ENCODE measurements around the gene RNASE8. TPM values are rescaled to one million over a fixed set of nuclear protein-coding genes. Genes with fewer than 3 reads are reported as not detected.
"Not testable (repeated sequence)": the region's sequence is repeated elsewhere in the genome, so short reads cannot be mapped to it uniquely, and the experiment has no call there.

Gene RNASE8
- total RNA-seq, 1 experiment from 2014 or later, result not detected

- H3K27me3 ChIP-seq, result no peaks in the 10 kb centered on the region
- H3K4me3 ChIP-seq, result peak overlapping the region; percentile 22
- DNase-seq, result peak; percentile 94 to 96
- H3K4me1 ChIP-seq, result peaks cover 23% of the 10 kb centered on the region
- no peaks in the 10 kb centered on the region for H3K9me3 ChIP-seq (replicated peaks)
- peak overlapping the region; percentile 67 for H3K27ac ChIP-seq
- H3K36me3 ChIP-seq, result no peaks in the 10 kb centered on the region
Measured at GRCh38 chr14:21038441-21039422, 18.9 kb upstream of the RNASE8 start.

DNA sequence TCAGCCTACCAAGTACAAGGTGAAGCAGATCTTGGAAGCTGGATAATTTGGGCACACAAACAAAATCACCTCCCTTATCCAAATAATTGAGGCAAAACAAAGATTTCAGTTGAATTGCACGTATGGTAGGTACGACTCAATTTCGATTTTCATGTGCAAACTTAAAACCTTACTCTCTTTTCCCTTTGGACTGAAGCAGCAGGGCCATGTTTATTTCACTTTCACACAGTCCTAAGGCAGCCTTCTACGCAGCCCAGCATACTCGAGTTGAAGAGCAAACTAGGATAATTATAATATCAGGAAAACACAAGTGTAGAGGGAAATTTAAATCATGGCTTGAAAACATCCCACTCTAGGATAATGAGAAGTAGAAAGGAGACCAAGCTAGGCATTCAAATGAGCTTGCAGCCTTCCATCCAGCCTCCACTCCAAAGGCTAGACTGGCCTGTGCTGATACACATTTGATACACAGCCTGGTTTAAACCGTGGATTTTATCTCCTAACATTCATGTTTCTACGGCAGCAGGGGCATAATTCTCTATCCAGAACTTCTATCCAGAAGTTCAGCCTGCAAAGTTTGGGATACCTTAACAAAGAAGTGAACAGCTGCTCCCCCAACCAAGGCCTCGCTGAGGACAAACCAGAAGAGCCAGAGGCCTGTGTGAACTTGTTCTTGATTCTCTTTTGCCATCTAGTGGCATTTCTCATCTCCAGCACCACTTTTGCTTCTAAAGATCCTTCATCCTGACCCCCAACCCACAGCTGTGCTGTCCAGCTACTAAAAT, 17.8 kb upstream of the RNASE8 start:
- H3K4me1 ChIP-seq, result peaks cover 31% of the 10 kb centered on the region
- peak; percentile 80 to 91 for DNase-seq
- H3K27ac ChIP-seq, result peak overlapping the region; percentile 67
- no peaks in the 10 kb centered on the region for H3K9me3 ChIP-seq (replicated peaks)
- H3K27me3 ChIP-seq, result no peaks in the 10 kb centered on the region
- peak overlapping the region; percentile 22 for H3K4me3 ChIP-seq
- H3K36me3 ChIP-seq, result no peaks in the 10 kb centered on the region

DNA sequence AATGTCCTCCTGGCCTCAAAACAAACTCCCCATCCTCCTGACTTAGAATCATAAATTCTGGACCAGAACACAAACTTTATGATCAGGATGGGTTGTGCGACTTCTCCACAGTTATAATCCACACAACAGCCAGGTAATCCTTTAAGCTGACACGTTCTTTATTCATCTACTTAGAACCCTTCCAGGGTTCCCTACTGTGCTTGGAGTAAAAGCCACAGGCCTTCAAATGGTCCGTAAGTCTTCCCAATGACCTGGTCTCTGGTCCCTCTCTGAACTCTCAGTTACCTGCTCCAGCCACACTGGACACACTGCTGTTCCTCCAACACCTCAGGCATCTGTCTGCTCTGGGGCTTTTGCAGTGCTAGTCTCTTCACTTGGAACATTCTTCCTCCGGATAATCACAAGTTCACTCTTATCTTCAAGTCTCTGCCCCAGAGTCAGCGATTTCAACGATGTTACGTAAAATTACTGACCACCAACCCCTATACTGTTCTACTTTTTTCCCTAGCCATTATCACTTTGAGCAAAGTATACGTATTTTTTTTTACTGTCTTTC, 17.2 kb upstream of the RNASE8 start:
- Histone ChIP-seq H3K4me1 (peaks cover 31% of the 10 kb centered on the region), H3K27ac (no peak overlapping the region), H3K36me3 (no peaks in the 10 kb centered on the region), H3K4me3 (no peak overlapping the region), H3K27me3 (no peaks in the 10 kb centered on the region), H3K9me3 (replicated peaks) (no peaks in the 10 kb centered on the region)
- DNase-seq, result no peak

GRCh38 chr14:21040941-21041340, 16.7 kb upstream of the RNASE8 start:
- not testable (repeated sequence) for H3K27ac ChIP-seq; H3K36me3 ChIP-seq; H3K4me3 ChIP-seq; DNase-seq; H3K27me3 ChIP-seq; H3K9me3 ChIP-seq (replicated peaks)
- H3K4me1 ChIP-seq, result peaks cover 31% of the 10 kb centered on the region

- DNase-seq, result no peak
- Histone ChIP-seq H3K4me3 (no peak within 1 kb of the TSS), H3K27ac (no peak within 1 kb of the TSS), H3K4me1 (peaks cover 31% of the 10 kb centered on the region), H3K9me3 (replicated peaks) (no peaks in the 10 kb centered on the region), H3K27me3 (no peaks in the 10 kb centered on the region), H3K36me3 (no peaks in the 10 kb centered on the region)
Measured at GRCh38 chr14:21041676-21042433, 15.8 kb upstream of the RNASE8 start, which contains the start of gene RNASE7. Gene RNASE7, plus strand, starts transcription at chr14:21042362. Its CDS starts 631 bp downstream, at chr14:21042993.

- DNase-seq, result no peak
- Histone ChIP-seq H3K4me3 (no peak overlapping the region), H3K27me3 (no peaks in the 10 kb centered on the region), H3K27ac (no peak overlapping the region), H3K9me3 (replicated peaks) (no peaks in the 10 kb centered on the region), H3K4me1 (peaks cover 31% of the 10 kb centered on the region), H3K36me3 (no peaks in the 10 kb centered on the region)
Measured at GRCh38 chr14:21042918-21043317, 14.7 kb upstream of the RNASE8 start.

DNA sequence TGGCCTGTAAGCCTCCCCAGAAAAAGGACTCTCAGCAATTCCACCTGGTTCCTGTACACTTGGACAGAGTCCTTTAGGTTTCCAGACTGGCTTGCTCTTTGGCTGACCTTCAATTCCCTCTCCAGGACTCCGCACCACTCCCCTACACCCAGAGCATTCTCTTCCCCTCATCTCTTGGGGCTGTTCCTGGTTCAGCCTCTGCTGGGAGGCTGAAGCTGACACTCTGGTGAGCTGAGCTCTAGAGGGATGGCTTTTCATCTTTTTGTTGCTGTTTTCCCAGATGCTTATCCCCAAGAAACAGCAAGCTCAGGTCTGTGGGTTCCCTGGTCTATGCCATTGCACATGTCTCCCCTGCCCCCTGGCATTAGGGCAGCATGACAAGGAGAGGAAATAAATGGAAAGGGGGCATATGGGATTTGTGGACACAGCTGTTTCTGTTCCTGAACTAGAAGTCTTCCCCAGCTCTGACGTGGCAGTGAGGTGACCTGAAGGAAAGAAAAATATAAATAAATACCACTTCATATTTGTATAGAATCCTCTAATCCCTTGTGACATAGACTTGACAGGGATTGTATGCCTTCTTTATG, 14.1 kb upstream of the RNASE8 start:
- peaks cover 25% of the 10 kb centered on the region for H3K4me1 ChIP-seq
- no peak for DNase-seq

DNA sequence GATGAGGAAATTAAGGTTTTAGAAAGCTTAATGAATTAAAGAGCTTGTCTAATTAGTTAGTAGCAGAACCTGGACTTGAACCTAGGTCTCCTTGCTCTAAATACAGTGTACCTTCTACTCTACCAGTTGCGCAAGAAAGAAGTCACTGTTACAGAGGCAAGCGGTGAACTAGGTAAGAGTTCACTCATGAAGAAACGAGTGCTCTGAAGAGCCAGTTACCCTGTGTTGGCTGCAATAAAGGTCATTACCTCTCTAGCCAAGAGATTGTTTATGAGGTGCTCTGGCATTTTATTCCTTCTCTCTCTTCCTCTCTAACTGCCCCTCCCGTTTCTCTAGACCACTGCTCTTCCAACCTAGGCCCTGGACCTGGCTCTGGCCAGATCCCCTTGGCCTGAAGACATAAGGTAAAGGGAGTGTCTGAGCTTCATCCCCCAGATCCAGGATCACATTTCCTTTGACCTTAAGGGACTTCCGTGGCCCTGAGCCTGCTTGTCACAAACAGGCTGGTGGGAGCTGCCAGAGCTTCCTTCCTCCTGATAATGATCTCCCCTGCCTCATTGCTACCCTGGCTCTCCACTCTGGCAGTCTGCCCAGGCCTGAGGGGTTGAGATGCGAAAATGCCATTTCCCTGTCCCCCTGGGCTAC, 13.5 kb upstream of the RNASE8 start:
- no peak overlapping the region for H3K4me3 ChIP-seq
- no peaks in the 10 kb centered on the region for H3K9me3 ChIP-seq (replicated peaks)
- no peak overlapping the region for H3K27ac ChIP-seq
- H3K4me1 ChIP-seq, result peaks cover 21% of the 10 kb centered on the region
- DNase-seq, result peak; percentile 46 to 54
- no peaks in the 10 kb centered on the region for H3K36me3 ChIP-seq
- no peaks in the 10 kb centered on the region for H3K27me3 ChIP-seq

More for the DNA sequence above, 14.1 kb upstream of the RNASE8 start:
- H3K9me3 ChIP-seq (replicated peaks), result no peaks in the 10 kb centered on the region
- H3K27me3 ChIP-seq, result no peaks in the 10 kb centered on the region
- H3K36me3 ChIP-seq, result no peaks in the 10 kb centered on the region
- H3K4me3 ChIP-seq, result no peak overlapping the region
- no peak overlapping the region for H3K27ac ChIP-seq

DNA sequence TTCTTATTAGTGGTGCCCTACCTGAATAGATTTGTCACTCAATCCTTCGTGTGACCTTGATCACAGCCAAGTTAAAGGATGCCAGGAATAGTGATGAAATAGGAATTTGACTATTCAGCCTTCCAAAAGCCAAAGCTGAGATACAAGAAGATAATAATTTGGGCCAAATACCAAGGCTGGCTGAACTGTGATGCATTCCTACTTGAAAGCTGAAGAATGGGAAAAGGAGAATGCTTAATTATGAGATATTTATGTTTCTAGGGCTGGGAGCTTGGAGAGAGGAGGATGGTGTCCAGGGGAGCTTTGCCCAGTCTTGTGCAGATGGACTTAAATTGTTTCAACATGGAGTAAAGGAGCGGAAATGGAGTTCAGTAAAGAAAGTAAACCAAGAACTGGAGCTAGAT, 10.2 kb upstream of the RNASE8 start:
- H3K36me3 ChIP-seq, result no peaks in the 10 kb centered on the region
- no peaks in the 10 kb centered on the region for H3K27me3 ChIP-seq
- peaks cover 10% of the 10 kb centered on the region for H3K4me1 ChIP-seq
- no peak for DNase-seq
- H3K4me3 ChIP-seq, result no peak overlapping the region
- H3K27ac ChIP-seq, result no peak overlapping the region
- no peaks in the 10 kb centered on the region for H3K9me3 ChIP-seq (replicated peaks)

DNA sequence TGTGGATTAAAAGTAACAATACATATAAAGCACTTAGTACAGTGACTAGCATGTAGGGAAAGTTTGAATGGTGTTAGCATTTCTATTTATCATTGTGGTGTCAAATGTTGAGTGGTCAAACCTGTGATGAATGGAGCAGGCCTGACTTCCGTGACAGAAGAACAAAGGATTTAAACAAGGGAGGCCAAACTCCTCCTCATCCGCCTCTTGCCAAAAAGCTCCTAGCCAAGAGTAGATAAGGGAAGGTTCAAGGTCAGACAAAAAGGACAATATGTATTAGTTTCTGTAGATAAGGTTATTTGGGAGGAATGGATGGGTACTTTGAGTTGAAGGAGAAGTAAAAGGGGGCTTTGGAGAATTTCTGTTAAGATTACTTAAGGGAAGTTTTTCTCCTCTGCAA, 9.0 kb upstream of the RNASE8 start:
- DNase-seq, result no peak
- H3K4me1 ChIP-seq, result peaks cover 8% of the 10 kb centered on the region
- H3K4me3 ChIP-seq, result no peak overlapping the region
- H3K9me3 ChIP-seq (replicated peaks), result no peaks in the 10 kb centered on the region
- no peaks in the 10 kb centered on the region for H3K36me3 ChIP-seq
- H3K27me3 ChIP-seq, result no peaks in the 10 kb centered on the region
- no peak overlapping the region for H3K27ac ChIP-seq

DNA sequence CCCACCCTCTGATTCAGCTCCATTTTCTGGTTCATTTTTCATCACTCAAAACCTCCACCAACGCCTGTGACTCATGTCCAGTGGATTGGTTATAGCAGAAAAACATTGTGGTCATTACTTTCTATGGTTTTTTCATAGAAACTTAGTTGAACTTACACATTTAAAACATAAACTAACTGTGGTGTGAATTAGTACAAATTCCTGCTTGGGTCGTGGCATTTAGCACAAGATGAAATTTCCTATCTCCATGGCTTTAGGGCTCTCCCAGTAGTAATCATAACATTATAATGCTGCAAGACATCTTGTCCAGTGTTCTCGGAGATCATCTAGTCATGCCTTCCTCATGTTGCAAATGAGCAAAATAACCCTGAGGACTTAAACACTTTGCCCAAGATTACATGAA, 8.3 kb upstream of the RNASE8 start:
- DNase-seq, result no peak
- no peaks in the 10 kb centered on the region for H3K27me3 ChIP-seq
- H3K27ac ChIP-seq, result no peak overlapping the region
- no peak overlapping the region for H3K4me3 ChIP-seq
- no peaks in the 10 kb centered on the region for H3K36me3 ChIP-seq
- H3K4me1 ChIP-seq, result peaks cover 2% of the 10 kb centered on the region; the same call in 1 of the 2 replicates
- H3K9me3 ChIP-seq (replicated peaks), result no peaks in the 10 kb centered on the region

GRCh38 chr14:21050597-21050996, 7.0 kb upstream of the RNASE8 start:
- H3K36me3 ChIP-seq, result no peaks in the 10 kb centered on the region
- no peaks in the 10 kb centered on the region for H3K4me1 ChIP-seq
- H3K27me3 ChIP-seq, result peaks cover 4% of the 10 kb centered on the region; the same call in 1 of the 2 replicates
- no peaks in the 10 kb centered on the region for H3K9me3 ChIP-seq (replicated peaks)
- no peak for DNase-seq
- H3K4me3 ChIP-seq, result no peak overlapping the region
- no peak overlapping the region for H3K27ac ChIP-seq

DNA sequence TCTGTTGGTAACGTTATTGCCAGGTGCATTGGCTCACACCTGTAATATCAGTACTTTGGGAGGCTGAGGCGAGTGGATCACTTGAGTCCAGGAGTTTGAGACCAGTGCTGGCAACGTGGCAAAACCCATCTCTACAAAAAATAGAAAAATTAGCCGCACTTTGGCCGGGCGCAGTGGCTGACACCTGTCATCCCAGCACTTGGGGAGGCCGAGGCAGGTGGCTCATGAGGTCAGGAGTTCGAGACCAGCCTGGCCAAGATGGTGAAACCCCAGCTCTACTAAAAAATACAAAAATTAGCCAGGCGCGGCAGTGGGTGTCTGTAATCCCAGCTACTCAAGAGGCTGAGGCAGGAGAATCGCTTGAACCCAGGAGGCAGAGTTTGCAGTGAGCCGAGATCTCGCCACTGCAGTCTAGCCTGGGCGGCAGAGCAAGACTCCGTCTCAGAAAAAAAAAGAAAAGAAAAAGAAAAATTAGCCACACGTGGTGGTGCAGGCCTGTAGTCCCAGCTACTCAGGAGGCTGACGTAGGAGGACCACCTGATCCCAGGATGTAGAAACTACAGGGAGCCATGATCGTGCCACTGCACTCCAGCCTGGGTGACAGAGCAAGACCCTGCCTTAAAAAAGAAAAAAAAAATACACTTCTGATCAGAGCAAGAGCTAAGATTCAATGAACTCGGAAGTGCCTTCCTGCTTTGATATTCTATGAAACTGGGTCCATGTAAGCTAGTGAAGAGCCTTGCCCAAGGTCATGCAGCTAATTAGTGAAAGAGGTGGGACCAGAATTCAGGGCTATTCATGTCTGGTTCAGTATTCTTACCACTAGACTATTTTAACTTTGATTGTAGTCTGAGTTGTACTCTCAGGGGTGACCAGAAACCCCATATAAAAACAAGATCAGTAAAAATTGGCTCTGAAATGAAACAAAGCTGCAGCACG, 4.2 kb upstream of the RNASE8 start:
- Histone ChIP-seq H3K4me1 (no peaks in the 10 kb centered on the region), H3K4me3 (no peak overlapping the region), H3K27ac (no peak overlapping the region), H3K36me3 (no peaks in the 10 kb centered on the region), H3K27me3 (peaks cover 4% of the 10 kb centered on the region; the same call in 1 of the 2 replicates), H3K9me3 (replicated peaks) (no peaks in the 10 kb centered on the region)
- DNase-seq, result no peak

Data from SJCRH30 (cell line).